GM23338 (cell line): ENCODE data around the gene TWIST2. TPM values are rescaled to one million over a fixed set of nuclear protein-coding genes. Genes with fewer than 3 reads are reported as not detected.

ENCODE experiments used
- ATAC-seq: fragments of 200-7000 bp; cut with Tn5 transposase; 3 replicates; pipeline ENCODE4 v1.9.1; 2020
- DNase-seq: peaks from one replicate; pipeline ENCODE4 v3.0.0-alpha.2; 2015; ENCODE audit warnings: low spot score
- H2AFZ ChIP-seq: fragments of 200-600 bp; sonication (generic); 2 replicates; pipeline ENCODE4 v1.8.0; 2016; ENCODE audit warnings: antibody characterized with exemption, mild to moderate bottlenecking, moderate library complexity
- H3F3A ChIP-seq: fragments of 200-600 bp; sonication (generic); replicated peaks from 2 replicates; pipeline ENCODE4 v1.8.0; 2017; ENCODE audit warnings: antibody characterized with exemption, mixed run types, low read depth
- H3K27ac ChIP-seq: fragments of 200-600 bp; sonication (generic); 2 replicates; pipeline ENCODE4 v1.6.1; 2016; ENCODE audit warnings: low read depth
- H3K27me3 ChIP-seq: fragments of 200-600 bp; sonication (generic); 2 replicates; pipeline ENCODE4 v1.8.0; 2016; ENCODE audit warnings: mild to moderate bottlenecking, mixed run types, moderate library complexity; ENCODE audit not compliant: insufficient read depth
- H3K36me3 ChIP-seq: fragments of 200-600 bp; sonication (generic); 2 replicates; pipeline ENCODE4 v1.8.0; 2016; ENCODE audit warnings: mild to moderate bottlenecking; ENCODE audit not compliant: insufficient read depth
- H3K4me1 ChIP-seq: fragments of 200-600 bp; sonication (generic); 2 replicates; pipeline ENCODE4 v1.8.0; 2016; ENCODE audit warnings: mild to moderate bottlenecking, moderate library complexity; ENCODE audit not compliant: insufficient read depth
- H3K4me2 ChIP-seq: fragments of 200-600 bp; sonication (generic); 2 replicates; pipeline ENCODE4 v1.7.1; 2017; ENCODE audit warnings: mixed run types
- H3K4me3 ChIP-seq: fragments of 200-600 bp; sonication (generic); 2 replicates; pipeline ENCODE4 v1.6.1; 2016; ENCODE audit warnings: mixed run types
- H3K79me2 ChIP-seq: fragments of 200-600 bp; sonication (generic); replicated peaks from 2 replicates; pipeline ENCODE4 v1.8.0; 2017; ENCODE audit warnings: mild to moderate bottlenecking; ENCODE audit not compliant: insufficient read depth
- H3K9me2 ChIP-seq: fragments of 200-600 bp; sonication (generic); 2 replicates; pipeline ENCODE4 v1.8.0; 2017; ENCODE audit not compliant: insufficient read depth
- H4K20me1 ChIP-seq: fragments of 200-600 bp; sonication (generic); replicated peaks from 2 replicates; pipeline ENCODE4 v1.8.0; 2017; ENCODE audit warnings: mild to moderate bottlenecking; ENCODE audit not compliant: insufficient read depth
- H3K27ac Mint-ChIP-seq: 2 replicates; pipeline ENCODE4 v1.8.0; 2020; ENCODE audit warnings: inconsistent platforms, mild to moderate bottlenecking, moderate library complexity, mixed read lengths
- H3K27me3 Mint-ChIP-seq: 3 replicates; pipeline ENCODE4 v1.8.0; 2022; ENCODE audit warnings: low read depth, mild to moderate bottlenecking, moderate library complexity, mixed read lengths, inconsistent platforms; ENCODE audit not compliant: insufficient read depth, poor library complexity
- H3K36me3 Mint-ChIP-seq: 3 replicates; pipeline ENCODE4 v1.8.0; 2021; ENCODE audit warnings: low read depth, mild to moderate bottlenecking, inconsistent platforms, moderate library complexity, mixed read lengths
- H3K4me1 Mint-ChIP-seq: 3 replicates; pipeline ENCODE4 v1.8.0; 2020; ENCODE audit warnings: mild to moderate bottlenecking, inconsistent platforms, mixed read lengths
- H3K4me3 Mint-ChIP-seq: 3 replicates; pipeline ENCODE4 v1.8.0; 2021; ENCODE audit warnings: moderate library complexity, mild to moderate bottlenecking, inconsistent platforms, mixed read lengths
- H3K9me3 Mint-ChIP-seq: 3 replicates; pipeline ENCODE4 v1.8.0; 2020; ENCODE audit warnings: moderate library complexity, mild to moderate bottlenecking, inconsistent platforms, mixed read lengths
- CREB1 ChIP-seq: fragments of 250-450 bp; sonication (Bioruptor Pico); IDR thresholded peaks from 2 replicates; pipeline ENCODE4 v1.5.0; 2020; ENCODE audit warnings: low read depth, mild to moderate bottlenecking, moderate library complexity
- ETS1 ChIP-seq: IDR thresholded peaks from 2 replicates; pipeline ENCODE4 v1.6.1; 2016; ENCODE audit warnings: antibody characterized with exemption
- EZH2 ChIP-seq: fragments of 200-600 bp; sonication (generic); IDR thresholded peaks from one replicate; pipeline ENCODE4 v1.8.0; 2017; ENCODE audit warnings: antibody characterized with exemption, mild to moderate bottlenecking, low read depth; ENCODE audit not compliant: unreplicated experiment
- EZH2phosphoT487 ChIP-seq: fragments of 200-600 bp; sonication (generic); IDR thresholded peaks from one replicate; pipeline ENCODE4 v1.8.1; 2018; ENCODE audit warnings: antibody characterized with exemption; ENCODE audit not compliant: unreplicated experiment
- JUNB ChIP-seq: IDR thresholded peaks from one replicate; pipeline ENCODE4 v1.6.1; 2016; ENCODE audit warnings: antibody characterized with exemption; ENCODE audit not compliant: unreplicated experiment
- NANOG ChIP-seq: IDR thresholded peaks from 2 replicates; pipeline ENCODE4 v1.6.1; 2016; ENCODE audit warnings: antibody characterized with exemption, borderline replicate concordance
- POLR2AphosphoS5 ChIP-seq: IDR thresholded peaks from 2 replicates; pipeline ENCODE4 v1.6.1; 2016; ENCODE audit warnings: antibody characterized with exemption, low read depth
- STAT1 ChIP-seq: IDR thresholded peaks from one replicate; pipeline ENCODE4 v1.6.1; 2016; ENCODE audit warnings: antibody characterized with exemption; ENCODE audit not compliant: unreplicated experiment
- ZNF114 ChIP-seq: fragments of 250-450 bp; sonication (Bioruptor Pico); IDR thresholded peaks from 2 replicates; pipeline ENCODE4 v1.5.0; 2020; ENCODE audit warnings: mild to moderate bottlenecking, moderate library complexity
- ZNF331 ChIP-seq: fragments of 250-450 bp; sonication (Bioruptor Pico); IDR thresholded peaks from 2 replicates; pipeline ENCODE4 v1.5.0; 2020; ENCODE audit warnings: low read depth, mild to moderate bottlenecking, moderate library complexity
- ZNF462 ChIP-seq: fragments of 250-450 bp; sonication (Bioruptor Pico); IDR thresholded peaks from 2 replicates; pipeline ENCODE4 v1.5.0; 2020; ENCODE audit warnings: mild to moderate bottlenecking, moderate library complexity
- polyA plus RNA-seq: library from polyadenylated mRNA; unstranded; fragments of >200 nt; fragmentation: Nextera tagmentation; extraction: Ambion mirVana; gene quantifications from 2 replicates; pipeline ENCODE4 v1.2.1, GENCODE V29; 2016
- total RNA-seq: library from RNA; depleted of rRNA; stranded (reverse); fragments of >200 nt; shearing (Covaris generic); gene quantifications from 2 replicates; pipeline ENCODE4 v1.2.3, GENCODE V29; 2014
- TF ChIP-seq, protein P1 (sequence below), 2 experiments: fragments of 200-600 bp in 1 of 2; sonication (generic) in 1 of 2; conservative IDR thresholded peaks; 2 replicates each; pipeline versions ENCODE4 v1.5.1 to v1.6.1; 2016 to 2017; ENCODE audit warnings: antibody characterized with exemption in 2 of 2, low read depth in 2 of 2, mild to moderate bottlenecking in 2 of 2, moderate library complexity in 1 of 2
- TF ChIP-seq, protein P2 (sequence below): IDR thresholded peaks from one replicate; pipeline ENCODE4 v1.6.1; 2018; ENCODE audit warnings: antibody characterized with exemption; ENCODE audit not compliant: unreplicated experiment

The TWIST2 gene
- total and polyA plus RNA-seq, 2 experiments from 2014 or later, result 7.0 to 12.5 TPM

- H3K4me1 Mint-ChIP-seq, result no peaks in the 10 kb centered on the region; the same call in 2 of the 3 replicates
- H3K4me2 ChIP-seq, result no peak overlapping the region
- no peak overlapping the region for H2AFZ ChIP-seq
- no peaks in the 10 kb centered on the region for H3K79me2 ChIP-seq
- peaks cover 14% of the 10 kb centered on the region for H3K27me3 Mint-ChIP-seq
- H3K4me3 Mint-ChIP-seq, result no peak overlapping the region
- DNase-seq (no peak), ATAC-seq (no peak)
- no peaks in the 10 kb centered on the region for H3K36me3 ChIP-seq
- TF ChIP-seq ZNF331 (no peak), POLR2AphosphoS5 (no peak), EZH2 (no peak), ZNF114 (CRISPR knock-in tag) (no peak), STAT1 (no peak), ETS1 (no peak), EZH2phosphoT487 (no peak), JUNB (no peak), CREB1 (CRISPR knock-in tag) (no peak), ZNF462 (CRISPR knock-in tag) (no peak), NANOG (no peak)
- TF ChIP-seq, protein P1, sequence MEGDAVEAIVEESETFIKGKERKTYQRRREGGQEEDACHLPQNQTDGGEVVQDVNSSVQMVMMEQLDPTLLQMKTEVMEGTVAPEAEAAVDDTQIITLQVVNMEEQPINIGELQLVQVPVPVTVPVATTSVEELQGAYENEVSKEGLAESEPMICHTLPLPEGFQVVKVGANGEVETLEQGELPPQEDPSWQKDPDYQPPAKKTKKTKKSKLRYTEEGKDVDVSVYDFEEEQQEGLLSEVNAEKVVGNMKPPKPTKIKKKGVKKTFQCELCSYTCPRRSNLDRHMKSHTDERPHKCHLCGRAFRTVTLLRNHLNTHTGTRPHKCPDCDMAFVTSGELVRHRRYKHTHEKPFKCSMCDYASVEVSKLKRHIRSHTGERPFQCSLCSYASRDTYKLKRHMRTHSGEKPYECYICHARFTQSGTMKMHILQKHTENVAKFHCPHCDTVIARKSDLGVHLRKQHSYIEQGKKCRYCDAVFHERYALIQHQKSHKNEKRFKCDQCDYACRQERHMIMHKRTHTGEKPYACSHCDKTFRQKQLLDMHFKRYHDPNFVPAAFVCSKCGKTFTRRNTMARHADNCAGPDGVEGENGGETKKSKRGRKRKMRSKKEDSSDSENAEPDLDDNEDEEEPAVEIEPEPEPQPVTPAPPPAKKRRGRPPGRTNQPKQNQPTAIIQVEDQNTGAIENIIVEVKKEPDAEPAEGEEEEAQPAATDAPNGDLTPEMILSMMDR (conservative IDR thresholded peaks at IDR 0.05; ENCODE audit: low read depth in 2 of 2), result no peak
- TF ChIP-seq, protein P2, sequence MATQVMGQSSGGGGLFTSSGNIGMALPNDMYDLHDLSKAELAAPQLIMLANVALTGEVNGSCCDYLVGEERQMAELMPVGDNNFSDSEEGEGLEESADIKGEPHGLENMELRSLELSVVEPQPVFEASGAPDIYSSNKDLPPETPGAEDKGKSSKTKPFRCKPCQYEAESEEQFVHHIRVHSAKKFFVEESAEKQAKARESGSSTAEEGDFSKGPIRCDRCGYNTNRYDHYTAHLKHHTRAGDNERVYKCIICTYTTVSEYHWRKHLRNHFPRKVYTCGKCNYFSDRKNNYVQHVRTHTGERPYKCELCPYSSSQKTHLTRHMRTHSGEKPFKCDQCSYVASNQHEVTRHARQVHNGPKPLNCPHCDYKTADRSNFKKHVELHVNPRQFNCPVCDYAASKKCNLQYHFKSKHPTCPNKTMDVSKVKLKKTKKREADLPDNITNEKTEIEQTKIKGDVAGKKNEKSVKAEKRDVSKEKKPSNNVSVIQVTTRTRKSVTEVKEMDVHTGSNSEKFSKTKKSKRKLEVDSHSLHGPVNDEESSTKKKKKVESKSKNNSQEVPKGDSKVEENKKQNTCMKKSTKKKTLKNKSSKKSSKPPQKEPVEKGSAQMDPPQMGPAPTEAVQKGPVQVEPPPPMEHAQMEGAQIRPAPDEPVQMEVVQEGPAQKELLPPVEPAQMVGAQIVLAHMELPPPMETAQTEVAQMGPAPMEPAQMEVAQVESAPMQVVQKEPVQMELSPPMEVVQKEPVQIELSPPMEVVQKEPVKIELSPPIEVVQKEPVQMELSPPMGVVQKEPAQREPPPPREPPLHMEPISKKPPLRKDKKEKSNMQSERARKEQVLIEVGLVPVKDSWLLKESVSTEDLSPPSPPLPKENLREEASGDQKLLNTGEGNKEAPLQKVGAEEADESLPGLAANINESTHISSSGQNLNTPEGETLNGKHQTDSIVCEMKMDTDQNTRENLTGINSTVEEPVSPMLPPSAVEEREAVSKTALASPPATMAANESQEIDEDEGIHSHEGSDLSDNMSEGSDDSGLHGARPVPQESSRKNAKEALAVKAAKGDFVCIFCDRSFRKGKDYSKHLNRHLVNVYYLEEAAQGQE, result no peak
- H3K4me1 ChIP-seq, result no peaks in the 10 kb centered on the region
- no peaks in the 10 kb centered on the region for H3K27me3 ChIP-seq
- H3F3A ChIP-seq, result no peaks in the 10 kb centered on the region
- no peaks in the 10 kb centered on the region; the same call in 2 of the 3 replicates for H3K9me3 Mint-ChIP-seq
- H4K20me1 ChIP-seq, result no peaks in the 10 kb centered on the region
- no peaks in the 10 kb centered on the region for H3K9me2 ChIP-seq
- no peak overlapping the region for H3K27ac ChIP-seq
- H3K4me3 ChIP-seq, result no peak overlapping the region
- H3K36me3 Mint-ChIP-seq, result no peaks in the 10 kb centered on the region
- no peak overlapping the region for H3K27ac Mint-ChIP-seq
These were observed 72.2 kb downstream of the TWIST2 start for GRCh38 chr2:238920053-238920452.
